Mononuclear cell (primary cell): ENCODE results near the gene CTTNBP2NL. TPM values are rescaled to one million over a fixed set of nuclear protein-coding genes. Genes with fewer than 3 reads are reported as not detected.
"Not testable (repeated sequence)": the region's sequence is repeated elsewhere in the genome, so short reads cannot be mapped to it uniquely, and the experiment has no call there.

Experiments
- H3K27me3 ChIP-seq: 2 replicates; pipeline ENCODE4 v1.6.0; 2011; ENCODE audit warnings: low read length, control low read depth; ENCODE audit not compliant: insufficient read depth
- H3K4me1 ChIP-seq: 2 replicates; pipeline ENCODE4 v1.5.1; 2011; ENCODE audit warnings: mild to moderate bottlenecking, low read length, control low read depth; ENCODE audit not compliant: insufficient read depth
- H3K4me3 ChIP-seq: 2 replicates; pipeline ENCODE4 v1.5.1; 2011; ENCODE audit warnings: mild to moderate bottlenecking, low read length, moderate library complexity
- H3K9me3 ChIP-seq: 2 replicates; pipeline ENCODE4 v1.5.1; 2011; ENCODE audit warnings: low read depth, mild to moderate bottlenecking, control low read depth, low read length
- total RNA-seq: library from RNA; depleted of rRNA; stranded (reverse); fragments of >200 nt; gene quantifications from one replicate; pipeline ENCODE4 v1.2.3, GENCODE V29; 2012

Gene CTTNBP2NL
- total RNA-seq, 1 donor = 0.63 TPM

DNA sequence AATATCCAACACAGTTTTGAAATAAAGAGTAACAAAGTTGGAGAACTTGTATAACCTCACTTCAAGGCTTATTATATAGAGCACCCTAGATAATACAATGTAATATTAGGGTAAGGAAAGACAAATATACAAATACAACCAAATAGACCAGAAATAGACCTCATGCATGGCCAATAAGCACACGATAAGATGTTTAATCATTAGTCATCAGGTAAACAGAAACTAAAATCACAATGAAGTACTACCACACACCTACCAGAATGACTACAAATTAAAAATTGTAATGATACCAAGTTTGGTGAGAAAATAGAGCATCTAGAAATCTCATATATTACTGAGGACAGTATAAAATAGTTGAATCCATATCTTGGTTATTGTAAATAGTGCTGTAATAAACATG, 20.3 kb upstream of the CTTNBP2NL start:
- Histone ChIP-seq H3K9me3 (no peaks in the 10 kb centered on the region), H3K27me3 (peaks cover 10% of the 10 kb centered on the region), H3K4me3 (no peak overlapping the region), H3K4me1 (no peaks in the 10 kb centered on the region)

- peaks cover 13% of the 10 kb centered on the region for H3K27me3 ChIP-seq
- no peaks in the 10 kb centered on the region for H3K9me3 ChIP-seq
- H3K4me3 ChIP-seq = no peak overlapping the region
- no peaks in the 10 kb centered on the region for H3K4me1 ChIP-seq
Observed at GRCh38 chr1:112380356-112380755, 15.7 kb upstream of the CTTNBP2NL start.

- Histone ChIP-seq H3K4me1 (no peaks in the 10 kb centered on the region), H3K4me3 (no peak overlapping the region), H3K9me3 (no peaks in the 10 kb centered on the region), H3K27me3 (peaks cover 13% of the 10 kb centered on the region)
Observed at GRCh38 chr1:112381324-112382076, 14.5 kb upstream of the CTTNBP2NL start.

DNA sequence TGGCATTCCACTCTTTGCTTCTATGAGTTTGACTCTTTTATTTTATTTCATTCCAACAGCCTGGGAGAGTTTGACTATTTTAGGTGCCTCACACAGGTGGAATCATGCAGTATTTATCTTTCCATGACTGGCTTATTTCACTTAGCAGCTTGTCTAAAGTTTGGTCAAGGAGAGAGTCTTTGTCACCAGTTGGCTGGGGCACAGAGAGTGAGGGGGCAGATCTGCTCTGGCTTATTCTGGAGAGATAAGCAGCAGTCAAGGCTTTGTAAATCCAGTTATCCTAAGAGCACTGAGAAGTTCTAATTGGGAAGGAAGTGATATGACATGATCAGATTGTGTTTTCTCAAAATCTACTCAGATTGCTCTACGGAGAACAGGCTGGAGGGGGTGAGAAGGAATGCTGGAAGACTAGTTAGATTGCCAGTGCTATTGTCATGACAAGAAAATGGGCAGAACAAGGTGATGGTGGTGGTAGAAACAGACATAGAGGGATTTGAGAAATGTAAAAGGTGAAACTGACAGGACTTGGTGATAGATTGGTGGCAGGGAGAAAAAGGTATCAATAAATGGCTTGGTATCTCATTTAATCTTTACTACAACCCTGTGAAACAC, 12.1 kb upstream of the CTTNBP2NL start:
- H3K27me3 ChIP-seq = peaks cover 13% of the 10 kb centered on the region
- H3K4me3 ChIP-seq = no peak overlapping the region
- no peaks in the 10 kb centered on the region for H3K9me3 ChIP-seq
- no peaks in the 10 kb centered on the region for H3K4me1 ChIP-seq

- peaks cover 15% of the 10 kb centered on the region for H3K27me3 ChIP-seq
- H3K4me1 ChIP-seq = peaks cover 6% of the 10 kb centered on the region
- H3K9me3 ChIP-seq = no peaks in the 10 kb centered on the region
Observed at GRCh38 chr1:112386024-112386723, 9.8 kb upstream of the CTTNBP2NL start.

GRCh38 chr1:112386731-112387346, 9.2 kb upstream of the CTTNBP2NL start:
- Histone ChIP-seq H3K4me3 (no peak overlapping the region), H3K9me3 (no peaks in the 10 kb centered on the region), H3K4me1 (peaks cover 8% of the 10 kb centered on the region), H3K27me3 (peaks cover 12% of the 10 kb centered on the region)

More at GRCh38 chr1:112386024-112386723, 9.8 kb upstream of the CTTNBP2NL start:
- no peak overlapping the region for H3K4me3 ChIP-seq

DNA sequence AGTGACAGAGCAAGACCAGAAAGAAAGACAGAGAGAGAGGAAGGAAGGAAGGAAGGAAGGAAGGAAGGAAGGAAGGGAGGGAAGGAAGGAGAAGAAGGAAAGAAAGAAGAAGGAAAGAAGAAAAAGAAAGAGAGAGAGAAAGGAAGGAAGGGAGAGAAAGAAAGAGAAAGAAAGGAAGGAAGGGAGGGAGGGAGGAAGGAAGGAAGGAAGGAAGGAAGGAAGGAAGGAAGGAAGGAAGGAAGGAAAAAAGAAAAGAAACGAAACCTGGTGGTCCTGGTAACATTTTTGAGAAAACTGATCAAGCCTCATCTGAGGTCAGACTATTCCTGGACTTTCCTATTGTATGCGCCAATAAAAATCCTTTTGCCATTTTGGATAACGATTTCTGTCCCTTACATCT, 8.2 kb upstream of the CTTNBP2NL start:
- H3K9me3 ChIP-seq = no peaks in the 10 kb centered on the region
- peaks cover 11% of the 10 kb centered on the region for H3K27me3 ChIP-seq
- no peak overlapping the region for H3K4me3 ChIP-seq
- peaks cover 8% of the 10 kb centered on the region for H3K4me1 ChIP-seq

DNA sequence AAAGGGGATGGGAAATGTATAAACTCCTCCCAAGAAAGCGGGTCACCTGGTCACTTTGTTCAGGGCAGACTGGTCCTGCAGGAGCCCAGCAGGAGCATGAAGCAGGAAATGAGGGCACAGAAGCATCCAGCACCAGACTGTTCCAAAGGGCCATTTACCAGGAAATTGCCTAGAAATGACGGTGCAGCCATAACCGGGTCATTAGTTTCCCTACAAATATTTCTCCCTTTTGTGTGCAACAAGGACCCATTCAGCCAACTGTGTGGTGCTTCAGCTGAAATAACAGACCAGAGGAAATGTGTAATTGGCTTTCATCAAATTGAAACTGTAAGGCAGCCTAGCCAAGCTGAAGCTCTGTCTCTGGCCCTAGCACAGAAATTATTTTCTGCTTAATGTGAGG, 7.6 kb upstream of the CTTNBP2NL start:
- Histone ChIP-seq H3K4me3 (no peak overlapping the region), H3K4me1 (peaks cover 9% of the 10 kb centered on the region), H3K9me3 (no peaks in the 10 kb centered on the region), H3K27me3 (peaks cover 9% of the 10 kb centered on the region)

GRCh38 chr1:112389689-112390088, 6.3 kb upstream of the CTTNBP2NL start:
- H3K9me3 ChIP-seq = no peaks in the 10 kb centered on the region
- H3K27me3 ChIP-seq = peaks cover 9% of the 10 kb centered on the region
- no peak overlapping the region for H3K4me3 ChIP-seq
- peaks cover 21% of the 10 kb centered on the region for H3K4me1 ChIP-seq

DNA sequence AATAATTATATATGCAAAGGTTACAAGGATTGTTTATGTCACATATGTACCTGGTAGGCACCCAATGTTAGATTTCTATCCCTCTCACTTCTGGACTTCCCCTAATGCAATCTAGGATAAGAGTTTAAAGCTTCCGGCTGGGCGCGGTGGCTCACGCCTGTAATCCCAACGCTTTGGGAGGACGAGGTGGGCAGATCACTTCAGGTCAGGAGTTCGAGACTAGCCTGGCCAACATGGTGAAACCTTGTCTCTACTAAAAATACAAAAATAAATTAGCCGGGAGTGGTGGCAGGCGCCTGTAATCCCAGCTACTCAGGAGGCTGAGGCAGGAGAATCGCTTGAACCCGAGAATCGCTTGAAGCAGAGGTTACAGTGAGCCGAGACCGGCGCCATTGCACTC, 5.7 kb upstream of the CTTNBP2NL start:
- H3K9me3 ChIP-seq, H3K4me3 ChIP-seq, H3K27me3 ChIP-seq: not testable (repeated sequence)
- peaks cover 28% of the 10 kb centered on the region for H3K4me1 ChIP-seq

- no peak overlapping the region for H3K4me3 ChIP-seq
Observed at GRCh38 chr1:112390775-112391602, 5.0 kb upstream of the CTTNBP2NL start.

DNA sequence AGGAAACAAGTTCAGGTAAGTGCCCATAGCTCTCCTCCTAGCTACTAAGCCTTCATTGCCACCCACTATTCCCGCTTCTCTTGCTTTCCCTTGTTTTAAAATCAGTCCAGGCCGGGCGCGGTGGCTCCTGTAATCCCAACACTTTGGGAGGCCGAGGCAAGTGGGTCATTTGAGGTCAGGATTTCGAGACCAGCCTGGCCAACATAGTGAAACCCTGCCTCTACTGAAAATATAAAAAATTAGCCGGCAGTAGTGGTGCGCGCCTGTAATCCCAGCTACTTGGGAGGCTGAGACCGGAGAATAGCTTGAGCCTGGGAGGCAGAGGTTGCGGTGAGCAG, 4.4 kb upstream of the CTTNBP2NL start:
- peaks cover 9% of the 10 kb centered on the region for H3K27me3 ChIP-seq
- no peaks in the 10 kb centered on the region for H3K9me3 ChIP-seq
- no peak overlapping the region for H3K4me3 ChIP-seq
- H3K4me1 ChIP-seq = peaks cover 36% of the 10 kb centered on the region

More at GRCh38 chr1:112390775-112391602, 5.0 kb upstream of the CTTNBP2NL start:
- Histone ChIP-seq H3K4me1 (peaks cover 33% of the 10 kb centered on the region), H3K9me3 (no peaks in the 10 kb centered on the region), H3K27me3 (peaks cover 9% of the 10 kb centered on the region)

GRCh38 chr1:112393631-112393974, 2.4 kb upstream of the CTTNBP2NL start:
- H3K4me3 ChIP-seq = no peak overlapping the region
- H3K4me1 ChIP-seq = peaks cover 40% of the 10 kb centered on the region
- no peaks in the 10 kb centered on the region for H3K9me3 ChIP-seq
- H3K27me3 ChIP-seq = peaks cover 9% of the 10 kb centered on the region

GRCh38 chr1:112394743-112395062, 1.3 kb upstream of the CTTNBP2NL start:
- no peaks in the 10 kb centered on the region for H3K9me3 ChIP-seq
- H3K4me1 ChIP-seq = peaks cover 40% of the 10 kb centered on the region
- H3K27me3 ChIP-seq = peaks cover 5% of the 10 kb centered on the region
- no peak overlapping the region for H3K4me3 ChIP-seq
